Stimulated activated CD4-positive, alpha-beta T cell treated with anti-CD3 and anti-CD28 coated beads, Interleukin-15, amount 100 ng/mL, for 1 hour (primary cell): ENCODE measurements around the gene SPOP.
"Not testable (repeated sequence)": the region's sequence is repeated elsewhere in the genome, so short reads cannot be mapped to it uniquely, and the experiment has no call there.

Experiments
- DNase-seq, 2 donors: peaks; one replicate each; pipeline ENCODE4 v3.0.0-alpha.2; 2020; ENCODE audit warnings: low read depth in 1 of 2, low spot score in 1 of 2

The SPOP gene

DNA sequence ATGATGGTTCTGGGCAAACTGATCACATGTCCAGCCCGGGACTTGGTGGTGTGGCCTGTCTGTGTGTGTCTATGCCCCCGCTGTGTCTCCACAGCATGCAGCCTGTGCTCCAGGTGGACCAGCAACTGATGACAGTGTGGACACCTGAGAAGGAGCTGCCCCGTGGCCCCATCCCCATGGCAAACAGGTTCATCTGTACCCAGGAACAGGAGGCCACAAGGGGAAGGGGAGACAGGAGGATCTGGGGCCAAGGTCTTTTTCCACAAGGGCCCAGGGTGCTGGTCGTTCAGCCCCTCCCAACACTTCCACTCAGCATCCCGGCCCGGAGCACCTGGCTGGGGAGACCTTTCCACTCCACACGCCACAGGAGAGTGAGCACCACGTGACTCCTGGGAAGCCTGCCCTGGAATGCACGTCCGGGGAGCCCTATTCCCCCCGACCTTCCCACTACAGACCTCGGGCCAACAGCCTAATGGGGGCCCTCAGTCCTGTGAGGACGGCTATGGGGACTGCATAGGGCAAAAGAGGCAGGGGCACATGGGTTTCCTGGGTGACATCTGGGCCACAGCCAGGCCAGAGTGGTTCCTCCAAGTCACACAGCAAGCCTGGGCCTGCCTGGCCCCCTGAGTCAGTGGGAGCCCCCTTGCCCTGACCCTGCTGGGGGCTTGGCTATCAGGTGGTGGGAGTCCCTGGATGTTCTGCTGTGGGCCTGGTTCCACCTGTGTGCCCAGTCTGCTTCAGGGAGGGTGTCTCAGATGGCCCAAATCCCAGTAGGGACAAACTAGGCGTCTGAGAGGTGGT lies 123.0 kb downstream of the SPOP start:
- no peak for DNase-seq

- DNase-seq, result no peak
Measured at GRCh38 chr17:49553676-49554335, 124.1 kb downstream of the SPOP start.

DNA sequence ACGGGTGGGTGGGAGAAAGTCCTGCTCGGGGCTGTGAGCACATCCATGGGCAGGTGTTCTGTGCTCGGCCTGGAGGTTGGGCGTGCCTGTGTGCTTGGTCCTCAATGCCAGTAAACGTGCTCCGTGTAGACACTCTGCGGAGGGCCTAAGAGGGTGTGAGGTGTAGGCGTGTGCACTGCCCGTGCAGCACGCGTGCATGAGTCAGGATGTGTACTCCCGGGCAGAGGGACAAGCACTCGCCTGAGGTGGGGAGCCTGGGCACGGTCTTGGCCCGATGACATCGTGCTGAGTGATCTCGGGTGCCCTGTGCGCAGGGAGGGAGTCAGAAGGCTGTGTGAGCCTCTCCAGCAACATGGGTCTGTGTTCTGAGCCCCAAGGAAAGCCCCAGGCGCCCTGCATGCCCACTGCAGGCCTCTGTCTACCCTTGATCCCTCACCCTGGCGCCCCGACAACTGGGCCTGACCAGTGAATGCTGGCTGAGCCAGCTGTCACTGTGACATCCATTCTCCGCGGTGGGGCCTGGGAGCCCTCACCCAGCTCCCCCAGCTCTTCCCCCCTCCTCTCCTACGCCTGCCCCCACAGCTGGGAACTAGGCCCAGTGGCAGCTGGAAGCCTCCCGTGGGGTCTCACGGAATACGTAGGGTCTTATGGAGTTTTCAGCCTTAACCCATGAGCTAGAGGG lies 125.7 kb downstream of the SPOP start:
- DNase-seq, result no peak

DNA sequence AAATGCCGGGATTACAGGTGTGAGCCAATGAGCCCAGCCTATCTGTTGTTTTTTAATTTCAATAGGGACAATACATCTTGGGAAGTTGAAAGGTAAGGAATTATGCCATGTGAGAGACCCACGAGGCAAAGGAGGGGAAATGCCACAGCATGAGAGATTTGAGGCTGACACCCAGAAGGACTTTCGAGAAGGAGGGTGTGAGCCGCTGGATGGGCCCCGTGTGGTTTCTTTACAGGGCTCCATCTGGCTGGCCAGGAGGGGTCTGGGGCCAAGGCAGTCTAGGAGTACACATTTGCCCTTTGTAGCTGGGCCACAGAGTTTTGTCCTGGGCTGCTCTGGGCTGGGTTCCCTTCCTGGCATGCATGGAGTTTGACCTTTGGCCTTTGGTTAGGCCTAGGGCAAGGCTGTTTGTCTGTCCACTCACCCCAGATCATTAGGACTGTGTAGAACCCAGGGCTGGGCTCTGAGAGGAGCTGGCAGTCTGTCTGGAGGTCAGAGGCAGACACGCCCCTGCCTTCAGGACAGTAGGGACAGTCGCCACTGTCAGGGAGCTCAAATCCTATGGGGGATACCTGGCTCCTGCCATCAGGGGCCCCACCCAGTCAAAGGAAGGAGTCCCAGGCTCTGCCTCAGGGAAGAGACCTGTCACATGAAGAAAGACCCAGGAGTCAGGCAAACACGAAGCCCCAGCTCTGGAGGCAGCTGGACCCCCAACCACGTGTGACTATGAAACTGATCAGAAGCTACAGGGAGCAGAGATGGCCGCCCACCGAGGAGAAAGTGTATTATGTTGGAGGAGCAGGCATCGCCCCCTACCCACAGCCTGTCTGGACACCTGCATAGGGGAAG lies 126.5 kb downstream of the SPOP start:
- no peak for DNase-seq

- DNase-seq, result not testable (repeated sequence)
Measured at GRCh38 chr17:49550764-49551163, 127.1 kb downstream of the SPOP start.

DNA sequence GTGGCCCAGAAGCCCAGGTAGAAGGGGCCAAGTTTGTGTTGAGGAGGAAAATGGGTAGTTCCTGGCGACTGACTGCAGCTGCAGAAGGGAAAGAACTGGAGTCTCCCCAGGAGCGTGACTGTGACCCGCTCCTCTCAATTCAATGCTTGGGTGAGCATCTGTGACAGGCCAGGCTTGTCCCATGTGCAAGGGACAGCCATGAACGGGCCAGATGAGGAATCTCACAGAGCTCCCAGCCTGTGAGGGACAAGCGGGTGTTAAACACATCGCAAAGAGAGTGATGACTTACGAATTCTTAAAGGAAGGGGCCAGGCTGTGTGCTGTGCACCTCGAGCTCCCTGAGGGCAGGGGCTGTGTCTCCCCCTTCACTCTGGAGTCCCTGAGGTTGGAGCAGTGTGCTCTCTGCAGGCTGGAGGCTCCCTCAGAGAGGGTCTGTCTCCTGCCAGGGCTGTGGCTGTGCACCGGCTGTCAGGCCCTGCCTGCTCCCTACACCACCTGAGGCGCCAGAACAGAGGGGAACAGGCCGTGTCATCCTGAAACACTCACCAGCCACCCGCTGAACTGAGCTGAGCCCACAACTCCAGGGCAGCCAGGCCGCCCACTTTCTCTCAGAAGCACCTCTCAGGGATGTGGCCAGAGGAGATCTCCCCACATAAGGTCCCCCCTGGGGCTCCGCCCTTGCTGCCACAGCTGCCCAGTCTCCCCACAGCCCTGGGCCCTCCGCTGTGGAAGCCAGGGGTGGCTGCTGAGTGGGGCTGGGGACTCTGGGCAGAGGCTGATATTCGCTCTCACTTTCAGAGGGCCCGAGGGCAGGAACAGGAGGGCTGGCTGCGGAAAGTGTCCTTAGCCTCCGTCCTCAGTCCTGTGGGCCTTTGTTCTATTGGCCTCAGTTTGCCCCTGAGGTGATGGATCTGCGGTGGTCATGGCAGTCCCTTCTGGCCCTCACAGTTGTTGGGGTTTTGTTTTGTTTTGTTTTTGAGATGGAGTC lies 127.9 kb downstream of the SPOP start:
- DNase-seq, result no peak

- DNase-seq, result no peak
Measured at GRCh38 chr17:49549311-49549605, 128.6 kb downstream of the SPOP start.
